SHP77 treated with DMSO at 0.1 percent for 48 hours (cell line): ENCODE measurements around the gene E2F3.
A peak's percentile ranks its signal among the peaks of the same experiment; 100 is the strongest.
"Not testable (repeated sequence)": the region's sequence is repeated elsewhere in the genome, so short reads cannot be mapped to it uniquely, and the experiment has no call there.

Experiments used
- DNase-seq: peaks from one replicate; lab custom pipeline; 2025; lab: John Stamatoyannopoulos, UW

E2F3 gene

GRCh38 chr6:20467437-20467836, 65.8 kb downstream of the E2F3 start:
- DNase-seq, result no peak

- no peak for DNase-seq
Measured at GRCh38 chr6:20468209-20468608, 66.5 kb downstream of the E2F3 start.

GRCh38 chr6:20472748-20473147, 71.1 kb downstream of the E2F3 start:
- DNase-seq, result no peak

- no peak for DNase-seq
Measured at GRCh38 chr6:20473518-20473917, 71.8 kb downstream of the E2F3 start.

- no peak for DNase-seq
Measured at GRCh38 chr6:20474874-20475542, 73.3 kb downstream of the E2F3 start.

GRCh38 chr6:20476501-20477043, 74.9 kb downstream of the E2F3 start:
- DNase-seq, result no peak

GRCh38 chr6:20477485-20477884, 75.8 kb downstream of the E2F3 start:
- no peak for DNase-seq

- DNase-seq, result no peak
Measured at GRCh38 chr6:20479060-20479459, 77.4 kb downstream of the E2F3 start.

- DNase-seq, result no peak
Measured at GRCh38 chr6:20479526-20479925, 77.8 kb downstream of the E2F3 start.

- no peak for DNase-seq
Measured at GRCh38 chr6:20481281-20481680, 79.6 kb downstream of the E2F3 start.

GRCh38 chr6:20483887-20484497, 82.3 kb downstream of the E2F3 start:
- DNase-seq, result no peak

GRCh38 chr6:20486641-20487040, 85.0 kb downstream of the E2F3 start:
- no peak for DNase-seq

- no peak for DNase-seq
Measured at GRCh38 chr6:20487669-20488375, 86.1 kb downstream of the E2F3 start.

- no peak for DNase-seq
Measured at GRCh38 chr6:20490591-20490990, 88.9 kb downstream of the E2F3 start.

- no peak for DNase-seq
Measured at GRCh38 chr6:20492099-20492498, 90.4 kb downstream of the E2F3 start.

- no peak for DNase-seq
Measured at GRCh38 chr6:20497216-20498040, 95.7 kb downstream of the E2F3 start.

GRCh38 chr6:20498041-20498385, 96.3 kb downstream of the E2F3 start:
- no peak for DNase-seq

GRCh38 chr6:20509212-20509611, 107.5 kb downstream of the E2F3 start:
- DNase-seq, result no peak

- no peak for DNase-seq
Measured at GRCh38 chr6:20511852-20512251, 110.2 kb downstream of the E2F3 start.

GRCh38 chr6:20525208-20525607, 123.5 kb downstream of the E2F3 start:
- DNase-seq, result not testable (repeated sequence)

- peak; percentile 38 for DNase-seq
Measured at GRCh38 chr6:20529086-20529448, 127.4 kb downstream of the E2F3 start.

- no peak for DNase-seq
Measured at GRCh38 chr6:20532881-20533280, 131.2 kb downstream of the E2F3 start.
